Vagina (tissue), 2 donors: ENCODE data around the gene AHSG. TPM values are rescaled to one million over a fixed set of nuclear protein-coding genes. Genes with fewer than 3 reads are reported as not detected.

ENCODE experiments used
- DNase-seq, 2 donors: peaks; one replicate each; pipeline ENCODE4 v3.0.0-alpha.2; 2017; ENCODE audit errors: extremely low spot score in 2 of 2
- H3K27ac ChIP-seq: fragments of 200-600 bp; sonication (generic); one replicate; pipeline ENCODE4 v1.5.1; 2019
- H3K27me3 ChIP-seq: fragments of 200-600 bp; sonication (generic); one replicate; pipeline ENCODE4 v1.5.1; 2019
- H3K36me3 ChIP-seq, 2 donors: fragments of 200-600 bp; sonication (generic); one replicate each; pipeline ENCODE4 v1.5.1; 2017 to 2019
- H3K4me1 ChIP-seq: fragments of 200-600 bp; sonication (generic); one replicate; pipeline ENCODE4 v1.5.1; 2019
- H3K4me3 ChIP-seq, 2 donors: fragments of 200-600 bp; sonication (generic); 1 replicate in 1 of 2; 2 replicates in 1 of 2; pipeline ENCODE4 v1.5.1; 2016 to 2019
- H3K9me3 ChIP-seq: fragments of 200-600 bp; sonication (generic); one replicate; pipeline ENCODE4 v1.5.1; 2019
- CTCF ChIP-seq, 3 experiments: fragments of 450-650 bp in 2 of 3; fragments of 200-600 bp in 1 of 3; sonication (generic) in 1 of 3; IDR thresholded peaks; one replicate each; pipeline ENCODE4 v1.5.1; 2017 to 2019; ENCODE audit warnings: antibody characterized with exemption in 3 of 3, mild to moderate bottlenecking in 2 of 3, moderate library complexity in 2 of 3
- POLR2A ChIP-seq, 2 donors: fragments of 450-650 bp; IDR thresholded peaks; one replicate each; pipeline ENCODE4 v1.6.1; 2017; ENCODE audit warnings: antibody characterized with exemption in 2 of 2, mild to moderate bottlenecking in 2 of 2, moderate library complexity in 2 of 2
- POLR2AphosphoS5 ChIP-seq, 2 donors: sonication (generic); formaldehyde crosslinking; IDR thresholded peaks; one replicate each; pipeline ENCODE4 v1.9.0; 2017; ENCODE audit warnings: antibody characterized with exemption in 2 of 2, mild to moderate bottlenecking in 2 of 2, low read depth in 1 of 2; ENCODE audit not compliant: insufficient read depth in 1 of 2
- intact Hi-C: fragments of 100-400 bp; cut with DNase I; formaldehyde crosslinking; loops from one replicate; pipeline ENCODE4 v1.15.1; 2023
- total RNA-seq: library from RNA; depleted of rRNA; stranded (reverse); fragments of >200 nt; gene quantifications from one replicate; pipeline ENCODE4 v1.2.3, GENCODE V29; 2016

Gene AHSG
- total RNA-seq, 1 donor from 2014 or later: not detected

- Histone ChIP-seq H3K4me3 (no peak overlapping the region), H3K4me1 (no peaks in the 10 kb centered on the region), H3K36me3 (no peaks in the 10 kb centered on the region), H3K27ac (no peak overlapping the region), H3K27me3 (no peaks in the 10 kb centered on the region), H3K9me3 (no peaks in the 10 kb centered on the region)
- no peak for DNase-seq
- intact Hi-C loops: no loop called here
- TF ChIP-seq POLR2A (IDR thresholded peaks at IDR 0.05) (no peak), CTCF (IDR thresholded peaks at IDR 0.05) (no peak), POLR2AphosphoS5 (IDR thresholded peaks at IDR 0.05; ENCODE audit: insufficient read depth in 1 of 2, low read depth in 1 of 2) (no peak)
Measured at GRCh38 chr3:186592682-186593081, 20.2 kb upstream of the AHSG start.

- Histone ChIP-seq H3K9me3 (no peaks in the 10 kb centered on the region), H3K4me1 (no peaks in the 10 kb centered on the region), H3K36me3 (no peaks in the 10 kb centered on the region), H3K4me3 (no peak overlapping the region), H3K27ac (no peak overlapping the region), H3K27me3 (no peaks in the 10 kb centered on the region)
- DNase-seq: no peak
- intact Hi-C loops: no loop called here
- TF ChIP-seq POLR2A (IDR thresholded peaks at IDR 0.05): no peak
- no peak for TF ChIP-seq POLR2AphosphoS5 (IDR thresholded peaks at IDR 0.05; ENCODE audit: insufficient read depth in 1 of 2, low read depth in 1 of 2)
- TF ChIP-seq CTCF (IDR thresholded peaks at IDR 0.05): no peak
Measured at GRCh38 chr3:186593862-186594261, 19.0 kb upstream of the AHSG start.

- Histone ChIP-seq H3K36me3 (no peaks in the 10 kb centered on the region), H3K27me3 (no peaks in the 10 kb centered on the region), H3K27ac (no peak overlapping the region), H3K9me3 (no peaks in the 10 kb centered on the region), H3K4me1 (no peaks in the 10 kb centered on the region), H3K4me3 (no peak overlapping the region)
- TF ChIP-seq POLR2AphosphoS5 (IDR thresholded peaks at IDR 0.05; ENCODE audit: insufficient read depth in 1 of 2, low read depth in 1 of 2) (no peak), POLR2A (IDR thresholded peaks at IDR 0.05) (no peak), CTCF (IDR thresholded peaks at IDR 0.05) (no peak)
- no peak for DNase-seq
- intact Hi-C loops: no loop called here
Measured at GRCh38 chr3:186594591-186595113, 18.2 kb upstream of the AHSG start.

- no peaks in the 10 kb centered on the region for H3K27me3 ChIP-seq
- no peaks in the 10 kb centered on the region for H3K9me3 ChIP-seq
- DNase-seq: no peak
- TF ChIP-seq CTCF (IDR thresholded peaks at IDR 0.05) (no peak), POLR2AphosphoS5 (IDR thresholded peaks at IDR 0.05; ENCODE audit: insufficient read depth in 1 of 2, low read depth in 1 of 2) (no peak), POLR2A (IDR thresholded peaks at IDR 0.05) (no peak)
- intact Hi-C loops: no loop called here
- H3K4me1 ChIP-seq: no peaks in the 10 kb centered on the region
- H3K36me3 ChIP-seq: no peaks in the 10 kb centered on the region
- no peak overlapping the region for H3K27ac ChIP-seq
- H3K4me3 ChIP-seq: no peak overlapping the region
Measured at GRCh38 chr3:186596568-186597287, 16.1 kb upstream of the AHSG start.

GRCh38 chr3:186598108-186598784, 14.6 kb upstream of the AHSG start:
- DNase-seq: no peak
- intact Hi-C loops: no loop called here
- no peak overlapping the region for H3K27ac ChIP-seq
- H3K9me3 ChIP-seq: no peaks in the 10 kb centered on the region
- H3K36me3 ChIP-seq: no peaks in the 10 kb centered on the region
- no peaks in the 10 kb centered on the region for H3K27me3 ChIP-seq
- H3K4me1 ChIP-seq: no peaks in the 10 kb centered on the region
- no peak overlapping the region for H3K4me3 ChIP-seq
- no peak for TF ChIP-seq POLR2AphosphoS5 (IDR thresholded peaks at IDR 0.05; ENCODE audit: insufficient read depth in 1 of 2, low read depth in 1 of 2)
- TF ChIP-seq CTCF (IDR thresholded peaks at IDR 0.05): no peak
- no peak for TF ChIP-seq POLR2A (IDR thresholded peaks at IDR 0.05)
